SU-DHL-6 (cell line): ENCODE data around the gene FSD1.

ENCODE experiments used
- H2AFZ ChIP-seq: fragments of 200-600 bp; sonication (generic); 2 replicates; pipeline ENCODE4 v1.6.1; 2014; ENCODE audit warnings: low read depth, mild to moderate bottlenecking, moderate library complexity, mixed read lengths, antibody characterized with exemption, low read length; ENCODE audit not compliant: severe bottlenecking
- H3F3A ChIP-seq: fragments of 200-600 bp; shearing (Covaris generic); 2 replicates; pipeline ENCODE4 v1.6.0; 2016; ENCODE audit warnings: antibody characterized with exemption, mild to moderate bottlenecking; ENCODE audit not compliant: insufficient read depth
- H3K27ac ChIP-seq: fragments of 200-600 bp; sonication (generic); 2 replicates; pipeline ENCODE4 v1.5.1; 2016; ENCODE audit warnings: low read depth, mild to moderate bottlenecking, low read length, moderate library complexity, mixed read lengths
- H3K27me3 ChIP-seq: fragments of 200-600 bp; sonication (generic), shearing (Covaris generic); 2 replicates; pipeline ENCODE4 v1.6.0; 2014; ENCODE audit warnings: mild to moderate bottlenecking, low read length
- H3K36me3 ChIP-seq: fragments of 200-600 bp; sonication (generic); 2 replicates; pipeline ENCODE4 v1.6.1; 2014; ENCODE audit warnings: mild to moderate bottlenecking, low read length, mixed read lengths
- H3K4me2 ChIP-seq: fragments of 300-600, 200-600 bp; shearing (Covaris generic), sonication (generic); 2 replicates; pipeline ENCODE4 v1.6.0; 2014; ENCODE audit warnings: low read length, low read depth, mild to moderate bottlenecking; ENCODE audit not compliant: poor library complexity, severe bottlenecking
- H3K4me3 ChIP-seq: fragments of 200-600 bp; sonication (generic); 2 replicates; pipeline ENCODE4 v1.5.1; 2014; ENCODE audit warnings: antibody characterized with exemption, low read length, mild to moderate bottlenecking, mixed read lengths; ENCODE audit not compliant: insufficient read depth, poor library complexity, severe bottlenecking
- H3K79me2 ChIP-seq: fragments of 200-600 bp; sonication (generic); 2 replicates; pipeline ENCODE4 v1.6.1; 2014; ENCODE audit warnings: mild to moderate bottlenecking, low read length, moderate library complexity; ENCODE audit not compliant: insufficient read depth
- H3K9ac ChIP-seq: fragments of 200-600 bp; sonication (generic); 2 replicates; pipeline ENCODE4 v1.7.0; 2014; ENCODE audit warnings: mild to moderate bottlenecking, low read length
- H3K9me2 ChIP-seq: fragments of 200-600 bp; sonication (generic); replicated peaks from 2 replicates; pipeline ENCODE4 v1.6.1; 2014; ENCODE audit warnings: low read length; ENCODE audit not compliant: insufficient read depth
- H3K9me3 ChIP-seq: fragments of 200-600 bp; sonication (generic); 2 replicates; pipeline ENCODE4 v1.6.1; 2014; ENCODE audit warnings: low read length, mixed read lengths; ENCODE audit not compliant: insufficient read depth
- H4K20me1 ChIP-seq: fragments of 200-600 bp; sonication (generic); 2 replicates; pipeline ENCODE4 v1.6.1; 2014; ENCODE audit warnings: low read depth, mild to moderate bottlenecking, antibody characterized with exemption, low read length, moderate library complexity, mixed read lengths
- CTCF ChIP-seq: fragments of 200-600 bp; sonication (generic); IDR thresholded peaks from one replicate; pipeline ENCODE4 v1.5.1; 2017; ENCODE audit warnings: antibody characterized with exemption, mild to moderate bottlenecking, low read length, moderate library complexity; ENCODE audit not compliant: insufficient read depth, poor library complexity, severe bottlenecking
- EZH2phosphoT487 ChIP-seq: fragments of 200-600 bp; sonication (generic), shearing (Covaris generic); conservative IDR thresholded peaks from 2 replicates; pipeline ENCODE4 v1.6.1; 2018; ENCODE audit warnings: mild to moderate bottlenecking, antibody characterized with exemption, low read length, moderate library complexity, mixed read lengths

Gene FSD1

GRCh38 chr19:4329858-4330257 is 25.5 kb downstream of the FSD1 start:
- Histone ChIP-seq H3F3A (no peaks in the 10 kb centered on the region), H3K9me2 (no peaks in the 10 kb centered on the region), H3K36me3 (no peaks in the 10 kb centered on the region), H3K4me3 (no peak overlapping the region), H3K9ac (no peak overlapping the region), H4K20me1 (no peaks in the 10 kb centered on the region), H2AFZ (no peak overlapping the region), H3K27me3 (no peaks in the 10 kb centered on the region), H3K4me2 (no peak overlapping the region), H3K79me2 (no peaks in the 10 kb centered on the region), H3K27ac (no peak overlapping the region), H3K9me3 (no peaks in the 10 kb centered on the region)
- no peak for TF ChIP-seq EZH2phosphoT487
- no peak for TF ChIP-seq CTCF

- Histone ChIP-seq H3K9me2 (no peaks in the 10 kb centered on the region), H2AFZ (no peak overlapping the region)
These were observed 30.7 kb downstream of the FSD1 start for GRCh38 chr19:4334929-4335570.

GRCh38 chr19:4337906-4338440 is 33.6 kb downstream of the FSD1 start:
- Histone ChIP-seq H3K4me3 (no peak overlapping the region), H3K79me2 (no peaks in the 10 kb centered on the region), H4K20me1 (no peaks in the 10 kb centered on the region), H3K27ac (no peak overlapping the region), H3K9me2 (no peaks in the 10 kb centered on the region), H3K9me3 (no peaks in the 10 kb centered on the region), H2AFZ (peak overlapping the region; percentile 70), H3K4me2 (peak overlapping the region; percentile 28), H3K9ac (peak overlapping the region; percentile 17; the same call in 1 of the 2 replicates), H3K36me3 (no peaks in the 10 kb centered on the region), H3F3A (0 out of 2 replicates have a peak, but pooled peaks cover 2% of the 10 kb centered on the region), H3K27me3 (no peaks in the 10 kb centered on the region)
- TF ChIP-seq EZH2phosphoT487, result no peak
- no peak for TF ChIP-seq CTCF

More at GRCh38 chr19:4334929-4335570, 30.7 kb downstream of the FSD1 start:
- Histone ChIP-seq H3K27ac (no peak overlapping the region), H4K20me1 (no peaks in the 10 kb centered on the region), H3K36me3 (no peaks in the 10 kb centered on the region), H3K4me2 (no peak overlapping the region), H3F3A (no peaks in the 10 kb centered on the region), H3K79me2 (no peaks in the 10 kb centered on the region), H3K4me3 (no peak overlapping the region), H3K9me3 (no peaks in the 10 kb centered on the region), H3K9ac (no peak overlapping the region), H3K27me3 (no peaks in the 10 kb centered on the region)
- no peak for TF ChIP-seq EZH2phosphoT487
- no peak for TF ChIP-seq CTCF
